Glomerular visceral epithelial cell (primary cell): Measurements from ENCODE around the gene NIN.
A peak's percentile ranks its signal among the peaks of the same experiment; 100 is the strongest.

Source experiments
- DNase-seq: peaks from one replicate; pipeline ENCODE4 v3.0.0-alpha.2; 2016; ENCODE audit errors: extremely low spot score

The NIN gene

GRCh38 chr14:50763382-50764007 is 67.5 kb downstream of the NIN start:
- no peak for DNase-seq

- DNase-seq = no peak
These were observed 68.0 kb downstream of the NIN start for GRCh38 chr14:50762931-50763300.

GRCh38 chr14:50762001-50762930 is 68.7 kb downstream of the NIN start:
- peak; percentile 47 for DNase-seq

GRCh38 chr14:50759800-50760543 is 71.0 kb downstream of the NIN start:
- no peak for DNase-seq

DNA sequence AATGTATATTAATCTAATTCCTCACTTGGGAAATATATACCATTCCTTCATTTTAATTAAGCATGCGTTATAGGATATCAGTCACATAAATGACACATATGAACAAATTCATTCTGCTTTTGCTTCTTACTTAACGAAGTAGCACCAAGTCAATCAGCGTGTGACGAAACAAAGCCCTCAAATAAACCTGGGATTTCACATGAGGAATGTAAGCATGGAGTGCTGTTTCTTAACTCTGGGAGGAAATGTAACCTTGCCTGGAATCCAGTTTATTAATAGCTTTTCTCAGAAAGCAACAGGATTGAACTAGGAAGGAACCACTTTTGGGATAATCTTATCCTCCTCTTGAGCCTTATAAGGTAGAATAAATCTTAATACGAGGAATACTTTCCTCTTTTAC is 72.0 kb downstream of the NIN start:
- no peak for DNase-seq

DNA sequence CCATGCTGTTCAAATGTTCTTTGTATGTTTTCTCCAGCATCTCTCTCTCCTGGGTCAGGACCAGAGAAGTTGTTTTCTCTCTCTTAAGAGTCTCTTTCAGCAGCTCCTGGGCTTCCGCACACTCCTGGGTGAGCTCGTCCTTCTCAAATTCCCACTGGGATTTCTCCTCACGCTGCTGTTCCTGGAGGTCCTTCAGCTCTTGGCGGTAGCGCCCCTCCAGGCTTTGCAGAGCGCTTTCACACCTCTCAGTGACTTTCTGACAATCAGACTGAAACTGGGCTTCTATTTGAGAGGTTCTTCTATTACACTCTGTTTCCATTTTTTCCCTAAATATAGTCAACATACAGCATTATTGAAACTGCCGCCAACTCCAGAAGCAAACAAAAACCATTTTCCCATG is 72.7 kb downstream of the NIN start:
- DNase-seq = no peak

DNA sequence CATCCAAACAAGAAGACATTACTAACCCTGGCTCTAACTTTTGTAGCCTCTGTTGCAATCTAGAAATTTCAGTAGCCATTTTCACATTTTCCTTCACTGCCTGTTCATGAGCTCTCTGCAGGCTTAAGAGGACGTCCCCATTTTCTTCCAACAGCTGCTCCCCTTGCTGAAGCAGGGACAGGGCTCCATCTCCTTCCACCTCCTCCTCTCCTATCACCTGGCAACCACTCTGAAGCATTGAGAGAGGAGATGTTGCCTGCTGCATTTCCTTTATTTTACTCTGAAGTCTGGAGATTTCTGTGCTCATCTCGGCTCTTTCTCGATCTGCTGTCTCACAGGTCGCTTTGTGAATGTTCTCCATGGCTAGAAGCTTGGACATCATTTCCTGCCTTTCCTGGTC is 73.3 kb downstream of the NIN start:
- no peak for DNase-seq

DNA sequence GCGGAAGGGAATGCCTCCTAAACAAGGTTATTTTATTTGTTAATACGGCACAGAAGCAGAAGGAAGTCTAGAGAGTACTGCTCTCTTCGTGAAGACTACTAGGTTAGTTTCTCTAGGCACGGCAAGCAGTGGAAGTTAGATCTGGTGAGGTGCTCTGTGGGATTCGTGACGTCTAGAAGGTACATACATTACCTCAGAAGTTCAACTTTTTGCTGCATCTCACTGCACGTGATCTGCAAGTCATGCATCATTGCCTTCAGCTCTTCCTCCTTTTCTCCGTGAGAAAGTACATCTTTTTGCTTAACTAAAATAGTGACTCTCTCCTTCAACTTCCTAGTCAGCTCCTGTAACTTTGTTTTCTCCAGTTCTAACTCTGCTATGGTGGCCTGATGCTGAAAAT is 74.7 kb downstream of the NIN start:
- DNase-seq = no peak

GRCh38 chr14:50750323-50750722 is 80.6 kb downstream of the NIN start:
- no peak for DNase-seq

GRCh38 chr14:50745401-50746058 is 85.4 kb downstream of the NIN start:
- no peak for DNase-seq

GRCh38 chr14:50744231-50744630 is 86.7 kb downstream of the NIN start:
- no peak for DNase-seq

- DNase-seq = peak; percentile 6
These were observed 89.4 kb downstream of the NIN start for GRCh38 chr14:50741567-50741966.

DNA sequence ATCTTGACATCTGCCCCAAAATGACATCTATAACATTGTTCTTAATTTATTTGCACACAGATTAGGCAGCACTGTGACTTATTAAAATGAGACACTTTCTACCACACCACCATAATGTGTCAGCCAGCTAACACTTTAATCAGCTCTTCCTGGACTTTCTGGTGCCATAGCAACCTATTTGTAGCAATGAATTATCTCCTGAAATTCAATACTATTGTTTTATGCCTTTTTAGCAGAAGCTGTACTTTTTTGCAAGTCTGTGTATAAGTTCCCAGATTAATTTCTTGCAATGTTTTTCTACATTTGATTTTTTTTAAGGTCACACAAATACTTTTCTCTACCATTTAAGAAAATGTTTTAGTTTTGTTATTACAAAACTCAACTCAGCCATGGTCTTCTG is 90.1 kb downstream of the NIN start:
- no peak for DNase-seq

DNA sequence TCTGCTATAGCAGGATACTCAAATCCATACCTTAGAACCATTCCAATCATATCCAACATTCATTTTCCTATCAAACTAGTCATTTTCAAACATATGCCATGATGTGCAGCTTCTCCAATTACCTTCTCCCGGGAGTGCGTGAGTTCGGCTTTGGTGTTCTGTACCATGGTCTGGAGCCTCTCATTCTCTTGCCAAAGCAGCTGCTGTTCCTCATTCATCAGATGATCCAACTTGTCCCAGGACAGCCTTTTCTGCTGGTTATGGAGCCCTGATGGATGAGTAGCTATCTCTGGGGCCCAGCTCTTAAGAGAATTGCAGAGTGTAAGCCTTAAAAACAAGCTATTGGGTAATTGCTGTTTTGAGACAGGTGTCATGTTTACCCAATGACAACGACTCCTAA is 91.8 kb downstream of the NIN start:
- DNase-seq = no peak

GRCh38 chr14:50736932-50737419 is 94.0 kb downstream of the NIN start:
- DNase-seq = no peak

- DNase-seq = no peak
These were observed 95.8 kb downstream of the NIN start for GRCh38 chr14:50734950-50735695.

- no peak for DNase-seq
These were observed 97.5 kb downstream of the NIN start for GRCh38 chr14:50733494-50733893.

- no peak for DNase-seq
These were observed 102.1 kb downstream of the NIN start for GRCh38 chr14:50728836-50729235.

DNA sequence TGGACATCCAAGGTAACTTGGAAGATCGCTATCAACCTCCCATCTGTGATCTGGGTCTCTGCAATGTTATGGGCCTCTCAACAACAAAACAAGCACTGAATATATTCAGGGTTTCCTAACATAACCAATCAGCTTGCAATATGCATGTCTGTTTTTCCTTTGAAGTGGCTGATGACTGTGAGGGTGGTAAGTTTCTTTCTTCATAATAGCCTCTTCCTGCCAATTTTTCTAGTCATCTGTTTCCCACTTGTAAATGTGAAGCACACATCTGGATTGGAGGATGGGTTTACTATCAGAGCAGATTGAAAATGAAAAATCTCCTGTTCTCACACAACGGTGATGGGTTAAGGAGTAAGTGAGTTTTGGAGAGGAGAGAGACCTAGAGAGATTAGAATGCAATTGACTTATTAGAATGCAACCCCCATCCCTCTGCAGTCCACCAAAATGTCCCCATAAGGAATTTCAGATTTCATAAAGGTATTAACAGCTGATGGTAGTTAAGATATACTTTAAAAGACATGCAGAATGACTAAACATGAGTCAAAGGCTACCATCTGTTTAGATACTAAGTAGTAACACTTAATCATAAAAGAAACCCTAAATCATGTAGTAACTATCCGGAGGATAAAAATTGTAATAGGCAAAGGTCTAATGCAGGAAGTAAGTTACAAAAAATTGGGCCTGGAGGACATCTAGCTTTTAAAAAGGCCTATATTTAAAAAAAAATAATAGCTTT is 104.4 kb downstream of the NIN start:
- DNase-seq = no peak

GRCh38 chr14:50725761-50726160 is 105.2 kb downstream of the NIN start:
- no peak for DNase-seq
